NCI-H1694 (cell line): Measurements from ENCODE around the gene FASTKD2.

ENCODE experiments used
- DNase-seq: peaks from one replicate; lab custom pipeline; 2025; lab: John Stamatoyannopoulos, UW

Gene FASTKD2

DNA sequence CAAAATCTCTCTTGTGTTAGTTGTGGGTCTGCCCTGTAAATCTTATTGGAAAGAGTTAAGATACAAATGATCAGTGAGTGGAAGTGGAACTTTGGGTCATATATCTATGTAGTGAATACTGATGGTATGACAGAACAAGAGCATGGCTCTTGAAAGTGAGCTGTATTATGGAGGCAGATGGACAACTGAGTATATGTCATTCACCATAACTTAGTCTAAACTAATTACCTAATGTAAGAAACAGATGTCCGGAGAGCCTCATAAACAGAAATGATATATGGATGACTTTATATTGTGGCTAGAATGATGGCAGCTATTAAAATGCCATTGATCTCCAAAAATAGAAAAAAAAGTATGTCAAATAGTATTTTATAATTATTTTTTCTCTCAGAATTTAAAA is 72.4 kb downstream of the FASTKD2 start:
- DNase-seq: peak; percentile 69

DNA sequence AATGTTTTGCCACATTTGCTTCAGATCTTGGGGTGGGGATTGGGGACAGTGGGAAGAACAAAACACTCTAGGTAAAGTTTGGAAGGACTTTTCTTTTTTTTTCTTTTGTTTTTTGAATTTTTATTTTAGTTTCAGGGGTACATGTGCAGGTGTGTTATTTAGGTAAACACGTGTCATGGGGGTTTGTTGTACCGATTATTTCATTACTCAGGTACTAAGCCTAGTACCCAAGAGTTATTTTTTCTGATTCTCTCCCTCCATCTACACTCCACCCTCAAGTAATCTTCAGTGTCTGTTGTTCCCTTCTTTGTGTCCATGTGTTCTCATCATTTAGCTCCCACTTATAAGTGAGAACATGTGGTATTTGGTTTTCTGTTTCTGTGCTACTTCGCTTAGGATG is 73.3 kb downstream of the FASTKD2 start:
- DNase-seq: no peak

DNA sequence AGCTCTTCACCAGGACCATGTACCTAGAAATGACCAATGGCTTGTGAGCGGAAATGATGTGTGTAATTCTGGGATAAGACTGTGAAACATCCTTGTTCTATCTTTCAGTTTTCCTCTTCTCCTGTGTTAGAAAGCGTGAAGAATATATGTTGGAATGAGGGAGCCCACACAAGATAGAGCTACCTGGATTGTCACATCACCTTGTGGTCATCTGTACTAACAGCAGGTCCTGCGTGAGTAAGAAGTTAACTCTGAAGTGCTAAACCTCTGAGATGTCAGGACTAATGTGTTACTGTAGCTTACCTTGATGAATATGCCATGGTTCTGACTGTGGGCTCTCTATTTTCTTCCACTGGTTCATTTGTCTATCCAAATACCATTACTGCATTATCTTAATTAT is 75.6 kb downstream of the FASTKD2 start:
- no peak for DNase-seq
